ENCODE measurements around the gene ANK3. TPM values are rescaled to one million over a fixed set of nuclear protein-coding genes. Genes with fewer than 3 reads are reported as not detected.

The ANK3 gene
- total RNA-seq = 10 to 100 TPM; 33.3 to 51.4 TPM

DNA sequence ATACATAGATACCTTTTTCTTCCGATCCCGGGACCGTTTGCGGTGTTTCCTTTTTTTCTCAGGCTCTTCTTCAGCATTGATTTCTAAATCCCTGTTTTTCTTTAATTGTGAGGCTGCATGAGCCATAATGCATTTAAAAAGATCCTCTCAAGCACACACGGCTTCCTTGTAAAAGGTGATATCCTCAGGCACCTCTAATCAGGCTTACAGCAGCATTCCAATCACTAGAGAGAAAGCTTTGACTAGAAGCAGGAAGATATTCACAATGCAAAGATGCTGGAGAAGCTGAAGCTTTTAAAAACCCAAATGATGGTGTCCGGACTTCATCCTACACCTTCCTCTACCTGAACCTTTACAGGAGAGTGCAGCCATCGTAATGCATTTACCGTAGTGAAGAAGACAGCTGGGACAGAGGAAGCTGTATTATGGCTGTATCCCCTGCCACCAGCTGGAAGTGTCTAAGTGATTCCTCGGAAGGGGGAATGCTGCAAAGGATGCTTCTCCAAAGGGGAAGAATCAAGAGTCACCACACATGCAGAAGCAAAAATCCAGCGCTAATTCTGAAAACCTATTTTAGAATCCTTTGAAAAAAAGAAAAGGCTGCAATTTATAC lies at the start of gene ANK3:
ANK3 (minus strand) TSS at position 463 of the 613 bp plus-strand sequence; CDS start at position 126, 337 bp downstream.
- Mint-ChIP-seq H3K9me3 (no peaks in the 10 kb centered on the region), H3K36me3 (ENCODE audit: insufficient read depth in 2 of 2) (no peaks in the 10 kb centered on the region), H3K4me1 (ENCODE audit: low read depth) (peaks cover 21% of the 10 kb centered on the region), H3K4me3 (no peak within 1 kb of the TSS), H3K27me3 (ENCODE audit: low read depth) (no peaks in the 10 kb centered on the region), H3K27ac (no peak within 1 kb of the TSS)
- ATAC-seq (replicated peaks in 1 of 2) (no peak), DNase-seq (no peak)

DNA sequence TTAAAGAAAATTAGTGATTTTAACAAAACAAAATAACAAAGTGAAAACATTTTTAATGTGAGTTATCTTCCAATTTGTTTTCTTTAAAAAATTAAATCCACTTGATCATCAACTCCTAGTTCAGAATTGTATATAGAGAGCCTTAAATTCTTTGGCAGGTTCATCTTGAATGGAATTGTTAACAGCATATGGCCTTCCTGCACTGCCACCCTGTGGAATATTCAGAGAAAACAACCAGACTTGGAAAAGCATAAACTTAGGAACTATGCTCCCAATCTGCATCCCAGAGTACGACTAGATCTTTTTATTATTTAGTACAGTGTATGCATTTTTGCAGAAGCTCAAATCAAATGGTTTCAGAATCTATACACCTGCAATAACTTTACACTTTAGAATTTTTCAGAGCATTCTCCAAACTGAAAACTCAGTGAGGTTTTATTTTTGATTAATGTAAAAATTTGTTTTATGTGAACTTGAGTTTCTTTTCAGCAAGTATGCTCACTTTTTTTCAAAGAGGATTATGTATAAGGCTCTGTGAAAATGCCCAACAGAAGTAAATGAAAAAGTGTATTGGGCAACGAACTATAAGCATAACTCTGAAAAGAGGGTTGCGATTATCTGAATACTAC lies 44.9 kb upstream of the ANK3 start:
- H3K27ac Mint-ChIP-seq = no peak overlapping the region
- H3K9me3 Mint-ChIP-seq = no peaks in the 10 kb centered on the region
- no peaks in the 10 kb centered on the region for H3K4me1 Mint-ChIP-seq (ENCODE audit: low read depth)
- ATAC-seq (replicated peaks in 1 of 2) (no peak), DNase-seq (no peak)
- H3K27me3 Mint-ChIP-seq (ENCODE audit: low read depth) = no peaks in the 10 kb centered on the region
- H3K36me3 Mint-ChIP-seq (ENCODE audit: insufficient read depth in 2 of 2) = no peaks in the 10 kb centered on the region
- H3K4me3 Mint-ChIP-seq = no peak overlapping the region

DNA sequence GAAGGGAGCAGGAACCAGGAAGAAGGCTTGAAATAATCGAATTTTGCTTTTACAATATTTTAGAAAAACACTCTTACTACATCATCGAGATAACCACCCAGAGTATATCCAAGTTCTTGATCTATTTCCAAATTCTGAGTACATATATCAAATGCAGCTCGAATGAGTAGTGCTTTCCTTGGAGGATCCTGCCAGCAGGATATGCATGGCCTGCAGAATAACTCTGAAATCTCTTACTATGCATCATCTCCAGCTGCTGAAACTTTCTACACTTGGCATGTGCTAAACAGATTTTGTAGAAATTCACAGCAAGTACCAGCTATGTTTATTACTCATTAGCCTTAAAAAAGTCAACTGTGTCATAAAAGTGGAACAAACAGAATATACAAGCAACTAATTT lies 44.0 kb upstream of the ANK3 start:
- Mint-ChIP-seq H3K9me3 (no peaks in the 10 kb centered on the region), H3K36me3 (ENCODE audit: insufficient read depth in 2 of 2) (no peaks in the 10 kb centered on the region), H3K27ac (no peak overlapping the region), H3K4me3 (no peak overlapping the region), H3K27me3 (ENCODE audit: low read depth) (no peaks in the 10 kb centered on the region), H3K4me1 (ENCODE audit: low read depth) (peaks cover 4% of the 10 kb centered on the region)
- DNase-seq (no peak), ATAC-seq (replicated peaks in 1 of 2) (no peak)

DNA sequence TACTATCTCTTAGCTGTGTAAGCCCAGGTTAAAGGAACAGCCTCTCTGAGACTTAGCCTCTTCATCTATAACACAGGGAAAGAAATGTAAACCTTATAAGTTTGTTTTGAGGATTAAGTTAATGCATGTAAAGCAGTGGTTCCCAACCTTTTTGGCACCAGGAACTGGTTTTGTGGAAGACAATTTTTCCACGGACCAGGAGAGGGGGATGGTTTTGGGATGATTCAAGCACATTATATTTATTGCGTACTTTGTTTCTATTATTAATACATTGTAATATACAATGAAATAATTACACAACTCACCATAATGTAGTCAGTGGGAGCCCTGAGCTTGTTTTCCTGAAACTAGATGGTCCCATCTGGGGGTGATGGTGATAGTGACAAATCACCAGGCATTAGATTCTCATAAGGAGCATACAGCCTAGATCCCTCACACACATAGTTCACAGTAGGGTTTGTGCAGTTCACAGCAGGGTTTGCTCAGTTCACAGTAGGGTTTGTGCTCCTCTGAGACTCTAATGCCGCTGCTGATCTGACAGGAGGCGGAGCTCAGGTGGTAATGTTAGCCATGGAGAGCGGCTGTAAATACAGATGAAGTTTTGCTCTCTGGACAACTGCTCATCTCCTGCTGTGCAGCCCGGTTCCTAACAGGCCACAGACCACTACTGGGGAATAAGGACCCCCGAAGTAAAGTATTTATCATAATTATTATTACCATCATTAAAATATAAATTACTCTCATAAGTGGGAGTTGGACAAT lies 41.3 kb upstream of the ANK3 start:
- H3K9me3 Mint-ChIP-seq = no peaks in the 10 kb centered on the region
- no peak for DNase-seq
- H3K27me3 Mint-ChIP-seq (ENCODE audit: low read depth) = no peaks in the 10 kb centered on the region
- ATAC-seq (replicated peaks in 1 of 2) = no peak
- peaks cover 0 to 1% of the 10 kb centered on the region in 2 donors for H3K36me3 Mint-ChIP-seq (ENCODE audit: insufficient read depth in 2 of 2)
- no peak overlapping the region for H3K27ac Mint-ChIP-seq
- H3K4me1 Mint-ChIP-seq (ENCODE audit: low read depth) = peaks cover 30% of the 10 kb centered on the region
- no peak overlapping the region for H3K4me3 Mint-ChIP-seq

DNA sequence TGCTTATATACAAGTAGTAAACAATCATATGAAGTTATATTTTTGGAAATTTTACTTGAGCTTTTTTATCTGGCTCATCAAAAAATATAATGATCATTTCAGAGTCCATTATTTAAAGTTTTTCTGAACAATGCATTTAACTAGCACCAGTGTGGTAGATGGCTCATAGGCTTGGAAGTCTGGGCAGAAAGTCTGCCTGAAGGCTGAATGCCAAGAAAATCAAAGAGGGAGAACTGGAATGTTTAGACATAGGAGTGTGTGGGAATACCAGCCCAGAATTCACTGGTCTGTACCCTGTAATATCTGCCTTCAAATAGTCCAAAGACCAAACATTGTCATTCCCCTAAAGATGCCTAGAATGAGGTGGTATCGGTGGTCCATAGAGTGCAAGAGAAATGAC lies 40.3 kb upstream of the ANK3 start:
- DNase-seq (no peak), ATAC-seq (replicated peaks in 1 of 2) (no peak)
- no peak overlapping the region for H3K4me3 Mint-ChIP-seq
- peaks cover 0 to 1% of the 10 kb centered on the region in 2 donors for H3K36me3 Mint-ChIP-seq (ENCODE audit: insufficient read depth in 2 of 2)
- H3K4me1 Mint-ChIP-seq (ENCODE audit: low read depth) = peaks cover 32% of the 10 kb centered on the region
- no peaks in the 10 kb centered on the region for H3K27me3 Mint-ChIP-seq (ENCODE audit: low read depth)
- H3K9me3 Mint-ChIP-seq = no peaks in the 10 kb centered on the region
- H3K27ac Mint-ChIP-seq = no peak overlapping the region

DNA sequence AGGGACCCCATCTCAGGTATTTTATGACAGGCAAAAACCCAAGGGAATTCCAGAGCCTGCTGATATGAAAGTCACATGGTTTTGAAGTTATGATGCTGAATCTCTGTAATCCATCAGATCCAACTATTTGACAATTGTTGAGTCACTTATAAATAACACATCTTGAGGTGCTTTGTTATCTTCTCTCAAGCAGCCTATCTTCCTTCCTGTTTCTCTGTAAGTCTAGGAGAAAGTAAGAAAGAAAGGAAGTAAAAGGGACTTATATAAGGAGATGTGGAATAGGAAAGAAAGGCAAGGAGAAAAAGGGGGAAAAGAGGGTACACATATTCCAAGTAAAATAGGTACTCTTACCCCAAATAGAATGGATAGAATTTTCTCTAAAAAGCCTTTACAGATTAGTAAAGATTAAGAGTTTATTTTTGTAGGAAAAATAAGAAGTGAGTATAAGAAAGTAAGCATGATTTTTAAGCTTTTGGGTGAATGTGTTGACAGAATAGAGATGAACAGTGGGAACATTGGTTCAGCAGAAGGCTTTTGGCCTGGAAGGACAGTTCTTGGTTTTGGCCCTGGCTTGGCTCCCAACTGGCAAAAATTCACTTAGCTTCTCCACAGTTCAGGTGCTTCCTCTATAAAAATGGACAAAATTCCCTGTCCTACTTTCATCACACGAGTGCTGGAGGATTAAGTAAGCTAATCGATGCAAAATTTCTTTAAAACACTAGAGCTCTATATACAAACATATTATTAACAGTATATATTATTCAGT lies 39.6 kb upstream of the ANK3 start:
- H3K9me3 Mint-ChIP-seq = no peaks in the 10 kb centered on the region
- no peaks in the 10 kb centered on the region for H3K27me3 Mint-ChIP-seq (ENCODE audit: low read depth)
- no peak overlapping the region for H3K27ac Mint-ChIP-seq
- DNase-seq = no peak
- ATAC-seq (replicated peaks in 1 of 2) = no peak
- H3K4me1 Mint-ChIP-seq (ENCODE audit: low read depth) = peaks cover 32% of the 10 kb centered on the region
- no peak overlapping the region for H3K4me3 Mint-ChIP-seq
- peaks cover 0 to 1% of the 10 kb centered on the region in 2 donors for H3K36me3 Mint-ChIP-seq (ENCODE audit: insufficient read depth in 2 of 2)

DNA sequence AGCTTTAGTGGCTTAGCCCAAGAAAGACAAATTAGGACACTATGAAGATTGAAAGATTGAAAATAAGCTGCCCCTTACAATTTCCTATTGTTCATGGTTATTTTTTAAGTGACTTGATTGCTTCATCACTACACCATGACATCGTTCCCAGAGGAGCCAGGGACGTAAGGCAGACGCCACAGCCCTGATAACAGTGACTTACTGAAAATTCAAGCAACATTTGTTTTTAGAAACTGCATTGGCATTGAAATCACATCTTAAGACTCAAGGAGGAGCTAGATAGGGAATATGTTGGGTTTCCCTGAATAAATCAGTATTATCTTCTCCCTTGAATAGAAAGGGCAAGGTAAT lies 38.7 kb upstream of the ANK3 start:
- peaks cover 32% of the 10 kb centered on the region for H3K4me1 Mint-ChIP-seq (ENCODE audit: low read depth)
- no peak for ATAC-seq (replicated peaks in 1 of 2)
- no peaks in the 10 kb centered on the region for H3K9me3 Mint-ChIP-seq
- no peak overlapping the region for H3K27ac Mint-ChIP-seq
- no peak overlapping the region for H3K4me3 Mint-ChIP-seq
- H3K36me3 Mint-ChIP-seq (ENCODE audit: insufficient read depth in 2 of 2) = peaks cover 0 to 1% of the 10 kb centered on the region in 2 donors
- no peak for DNase-seq
- H3K27me3 Mint-ChIP-seq (ENCODE audit: low read depth) = no peaks in the 10 kb centered on the region

DNA sequence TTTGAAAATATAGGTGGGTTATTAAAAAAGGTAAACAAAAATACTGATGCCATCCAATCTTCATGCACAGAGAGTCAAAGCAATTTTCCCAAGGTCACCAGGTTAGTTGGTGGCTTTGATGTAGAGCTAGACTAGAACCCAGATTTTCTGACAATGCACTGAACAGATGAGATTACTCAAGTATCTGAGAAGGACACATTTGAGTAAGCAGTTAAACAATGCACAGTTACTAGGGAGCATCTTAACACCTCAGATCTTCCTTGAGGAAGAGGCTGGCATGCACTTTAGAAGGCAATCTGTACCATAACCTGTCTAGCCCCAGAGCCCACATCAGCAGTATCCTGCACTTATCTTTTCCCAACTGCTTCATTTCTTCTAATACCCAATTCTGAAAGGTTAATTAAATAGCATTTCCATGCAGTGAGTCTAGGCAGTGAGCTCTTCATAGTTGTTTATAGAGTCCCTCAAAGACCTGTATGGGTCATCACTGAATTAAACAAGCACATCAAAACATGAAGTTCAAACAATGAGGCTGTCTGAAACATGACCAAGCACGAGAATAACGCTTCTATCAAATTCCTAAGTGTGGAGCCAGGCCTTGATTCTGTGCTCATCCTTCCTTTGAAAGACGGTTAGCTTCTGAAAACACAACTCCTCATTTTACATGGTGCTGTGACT lies 38.2 kb upstream of the ANK3 start:
- no peak overlapping the region for H3K4me3 Mint-ChIP-seq
- peaks cover 0 to 1% of the 10 kb centered on the region in 2 donors for H3K36me3 Mint-ChIP-seq (ENCODE audit: insufficient read depth in 2 of 2)
- no peaks in the 10 kb centered on the region for H3K27me3 Mint-ChIP-seq (ENCODE audit: low read depth)
- H3K9me3 Mint-ChIP-seq = no peaks in the 10 kb centered on the region
- H3K4me1 Mint-ChIP-seq (ENCODE audit: low read depth) = peaks cover 32% of the 10 kb centered on the region
- no peak overlapping the region for H3K27ac Mint-ChIP-seq
- ATAC-seq (replicated peaks in 1 of 2) (peak in 1 of 2 donors; percentile 55), DNase-seq (no peak)

DNA sequence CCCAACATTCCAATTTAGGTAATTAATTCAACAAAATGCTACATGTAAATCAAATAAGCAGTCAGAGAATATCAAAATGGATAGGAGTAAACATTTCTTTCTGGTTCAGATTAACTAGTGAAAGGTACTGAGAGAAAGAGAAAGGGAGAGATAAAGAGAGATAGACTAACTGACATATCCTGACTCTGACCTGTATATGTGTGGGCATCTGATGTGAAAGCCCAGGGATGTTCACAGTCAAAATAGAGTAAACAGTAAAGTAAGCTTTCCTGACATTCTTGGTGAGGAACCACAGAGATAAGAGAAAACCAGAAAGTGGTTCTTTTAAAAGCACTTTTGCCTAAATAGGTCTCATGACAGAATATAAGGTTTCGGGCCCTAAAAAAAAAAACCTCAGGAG lies 37.5 kb upstream of the ANK3 start:
- H3K36me3 Mint-ChIP-seq (ENCODE audit: insufficient read depth in 2 of 2) = peaks cover 0 to 1% of the 10 kb centered on the region in 2 donors
- H3K27ac Mint-ChIP-seq = no peak overlapping the region
- peaks cover 32% of the 10 kb centered on the region for H3K4me1 Mint-ChIP-seq (ENCODE audit: low read depth)
- DNase-seq (no peak), ATAC-seq (replicated peaks in 1 of 2) (no peak)
- H3K4me3 Mint-ChIP-seq = no peak overlapping the region
- H3K9me3 Mint-ChIP-seq = no peaks in the 10 kb centered on the region
- H3K27me3 Mint-ChIP-seq (ENCODE audit: low read depth) = no peaks in the 10 kb centered on the region

DNA sequence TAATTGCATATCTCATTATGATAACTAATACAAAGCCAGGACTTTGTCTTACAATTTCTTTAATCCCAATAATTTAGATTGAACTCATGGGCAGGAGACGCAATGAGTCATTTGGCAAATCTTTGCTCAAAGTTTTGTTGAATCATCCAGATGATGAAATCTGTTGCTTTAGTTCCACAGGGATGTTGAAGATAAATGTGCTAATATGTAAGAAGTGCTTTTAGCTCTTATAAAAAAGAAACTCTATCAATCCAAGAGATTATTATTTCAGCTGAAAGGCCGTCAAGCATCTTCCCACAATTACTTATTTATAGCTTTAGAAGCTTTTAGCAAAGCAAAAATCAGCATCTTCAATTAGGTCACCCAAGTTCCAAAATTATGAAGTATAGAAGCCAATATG lies 36.8 kb upstream of the ANK3 start:
- no peak for ATAC-seq (replicated peaks in 1 of 2)
- no peak overlapping the region for H3K27ac Mint-ChIP-seq
- H3K9me3 Mint-ChIP-seq = no peaks in the 10 kb centered on the region

DNA sequence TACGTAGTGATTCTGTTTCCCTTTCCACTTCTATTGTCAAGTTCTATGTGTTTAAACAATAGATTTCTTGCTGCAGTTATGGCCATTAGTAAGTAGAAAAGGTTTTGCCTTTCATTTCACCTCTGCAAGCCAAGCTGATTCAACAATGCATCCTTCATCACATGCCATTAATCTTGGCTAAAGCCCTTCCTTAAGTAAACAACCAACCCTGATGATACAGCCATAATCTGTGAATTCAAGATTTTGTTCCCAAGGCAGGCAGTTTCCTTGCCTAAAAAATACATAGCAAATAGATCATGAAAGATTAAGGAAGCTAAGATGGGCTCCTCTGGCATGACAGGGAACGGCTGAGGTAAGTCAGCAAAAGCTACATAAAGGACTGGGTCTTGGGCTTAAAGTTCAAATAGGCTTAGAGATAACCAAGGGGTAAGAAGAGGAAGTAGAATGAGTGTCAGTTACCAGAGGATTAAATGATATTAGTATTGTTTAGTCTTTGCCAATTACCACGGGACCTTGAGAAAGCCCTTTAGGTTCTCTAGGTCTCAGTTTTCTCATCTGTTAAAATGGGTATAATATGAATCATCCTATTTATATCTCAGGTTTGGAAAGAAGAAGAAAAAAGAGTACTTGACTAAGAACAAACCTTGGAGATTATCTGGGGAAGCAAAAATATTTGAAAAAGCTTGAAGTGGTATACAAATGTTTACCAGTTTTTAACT lies 35.9 kb upstream of the ANK3 start:
- DNase-seq = no peak
- H3K9me3 Mint-ChIP-seq = no peaks in the 10 kb centered on the region
- H3K4me1 Mint-ChIP-seq (ENCODE audit: low read depth) = peaks cover 32% of the 10 kb centered on the region
- H3K4me3 Mint-ChIP-seq = no peak overlapping the region
- peaks cover 0 to 1% of the 10 kb centered on the region in 2 donors for H3K36me3 Mint-ChIP-seq (ENCODE audit: insufficient read depth in 2 of 2)
- H3K27ac Mint-ChIP-seq = no peak overlapping the region
- ATAC-seq (replicated peaks in 1 of 2) = no peak
- no peaks in the 10 kb centered on the region for H3K27me3 Mint-ChIP-seq (ENCODE audit: low read depth)

More for the DNA sequence above, 36.8 kb upstream of the ANK3 start:
- H3K4me1 Mint-ChIP-seq (ENCODE audit: low read depth) = peaks cover 32% of the 10 kb centered on the region
- no peak overlapping the region for H3K4me3 Mint-ChIP-seq
- H3K36me3 Mint-ChIP-seq (ENCODE audit: insufficient read depth in 2 of 2) = peaks cover 0 to 1% of the 10 kb centered on the region in 2 donors
- H3K27me3 Mint-ChIP-seq (ENCODE audit: low read depth) = no peaks in the 10 kb centered on the region
- DNase-seq = no peak

DNA sequence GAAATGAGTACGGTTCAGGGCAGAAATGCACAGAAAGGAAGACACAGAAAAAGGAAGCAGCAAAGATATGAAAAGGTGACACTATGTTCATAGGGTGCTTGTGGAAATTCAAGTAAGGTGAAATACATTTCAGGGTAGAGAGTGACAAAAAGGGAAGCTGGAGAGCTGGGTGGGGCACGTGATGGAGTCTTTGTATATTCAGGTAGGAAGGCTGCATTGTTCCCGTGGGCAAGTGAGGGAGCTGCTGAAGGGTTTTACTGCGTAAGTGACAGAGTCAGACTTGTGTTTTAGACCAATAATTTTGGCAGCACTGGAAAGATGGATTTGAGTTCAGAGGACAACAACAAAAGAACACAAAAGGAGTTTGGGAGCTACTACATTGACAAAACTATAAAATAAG lies 35.3 kb upstream of the ANK3 start:
- H3K9me3 Mint-ChIP-seq = no peaks in the 10 kb centered on the region
- ATAC-seq (replicated peaks in 1 of 2) (no peak), DNase-seq (no peak)
- peaks cover 0 to 1% of the 10 kb centered on the region in 2 donors for H3K36me3 Mint-ChIP-seq (ENCODE audit: insufficient read depth in 2 of 2)
- no peaks in the 10 kb centered on the region for H3K27me3 Mint-ChIP-seq (ENCODE audit: low read depth)
- H3K4me3 Mint-ChIP-seq = no peak overlapping the region
- H3K27ac Mint-ChIP-seq = no peak overlapping the region
- peaks cover 32% of the 10 kb centered on the region for H3K4me1 Mint-ChIP-seq (ENCODE audit: low read depth)
